Mucosa of descending colon (tissue), 3 donors: ENCODE results near the gene ICAM3. TPM values are rescaled to one million over a fixed set of nuclear protein-coding genes. Genes with fewer than 3 reads are reported as not detected.
"Not testable (repeated sequence)": the region's sequence is repeated elsewhere in the genome, so short reads cannot be mapped to it uniquely, and the experiment has no call there.

Experiments
- ATAC-seq: fragments of 200-7000 bp; cut with Tn5 transposase; one replicate; pipeline ENCODE4 v1.9.1; 2020; ENCODE audit warnings: mild to moderate bottlenecking, moderate library complexity
- DNase-seq, 3 donors: peaks; one replicate each; pipeline ENCODE4 v3.0.0-alpha.2; 2020
- H3K36me3 ChIP-seq: fragments of 200-600 bp; one replicate; pipeline ENCODE4 v1.8.0; 2021; ENCODE audit warnings: low read depth, mild to moderate bottlenecking
- H3K4me1 ChIP-seq: fragments of 200-600 bp; one replicate; pipeline ENCODE4 v1.8.0; 2021; ENCODE audit warnings: low read depth, mild to moderate bottlenecking
- H3K4me3 ChIP-seq: fragments of 200-600 bp; one replicate; pipeline ENCODE4 v1.8.0; 2021; ENCODE audit warnings: mild to moderate bottlenecking
- H3K9me3 ChIP-seq: fragments of 200-600 bp; one replicate; pipeline ENCODE4 v1.8.0; 2021; ENCODE audit warnings: mild to moderate bottlenecking
- CTCF ChIP-seq: fragments of 200-600 bp; IDR thresholded peaks from one replicate; pipeline ENCODE4 v1.8.0; 2022; ENCODE audit warnings: antibody characterized with exemption, mild to moderate bottlenecking
- intact Hi-C, 2 donors: fragments of 100-400 bp; cut with DNase I in 1 of 2; cut with micrococcal nuclease in 1 of 2; formaldehyde crosslinking; loops; one replicate each; pipeline versions ENCODE4 v1.11.0 to v1.11.1; 2022; cut with DNase I, micrococcal nuclease
- long read RNA-seq, 2 donors: library from polyadenylated mRNA; unstranded; transcript quantifications; one replicate each; pipeline ENCODE4 v2.0.0, GENCODE V29; 2019 to 2021
- total RNA-seq, 3 donors: library from RNA; stranded (reverse); fragmentation: NEBNext Ultra II Directional in 2 of 3; extraction: Animal tissue kit (Norgen Biotek cat#: 25700) in 2 of 3; gene quantifications; one replicate each; pipeline versions ENCODE4 v1.2.1 to v1.2.4, GENCODE V29; 2021 to 2023
- donor health status: DM: no; HTN: no; CAD: no; lungs with moderate emphysema.
- donor health status: DM: no; HTN: no; CAD: no.
- donor health status: DM: no; HTN: yes; CAD: no.

Gene ICAM3, protein sequence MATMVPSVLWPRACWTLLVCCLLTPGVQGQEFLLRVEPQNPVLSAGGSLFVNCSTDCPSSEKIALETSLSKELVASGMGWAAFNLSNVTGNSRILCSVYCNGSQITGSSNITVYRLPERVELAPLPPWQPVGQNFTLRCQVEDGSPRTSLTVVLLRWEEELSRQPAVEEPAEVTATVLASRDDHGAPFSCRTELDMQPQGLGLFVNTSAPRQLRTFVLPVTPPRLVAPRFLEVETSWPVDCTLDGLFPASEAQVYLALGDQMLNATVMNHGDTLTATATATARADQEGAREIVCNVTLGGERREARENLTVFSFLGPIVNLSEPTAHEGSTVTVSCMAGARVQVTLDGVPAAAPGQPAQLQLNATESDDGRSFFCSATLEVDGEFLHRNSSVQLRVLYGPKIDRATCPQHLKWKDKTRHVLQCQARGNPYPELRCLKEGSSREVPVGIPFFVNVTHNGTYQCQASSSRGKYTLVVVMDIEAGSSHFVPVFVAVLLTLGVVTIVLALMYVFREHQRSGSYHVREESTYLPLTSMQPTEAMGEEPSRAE
- total RNA-seq, result 10 to 100 TPM; 16.0 to 31.6 (median 28.0) TPM
- long read RNA-seq, donor 1, partial matches to known transcripts, result 11 of 14 reads
- long read RNA-seq, donor 1, other reads (novel, unspliced or antisense), result 1 of 14 reads
- long read RNA-seq, donor 2, transcript ICAM3-201 (7 exons, 1,934 nt), result major isoform, 5 of 19 reads
- long read RNA-seq, donor 2, partial matches to known transcripts, result 12 of 19 reads
- long read RNA-seq, donor 2, other reads (novel, unspliced or antisense), result 2 of 19 reads

GRCh38 chr19:10339380-10339960 is at the start of gene ICAM3:
Gene ICAM3, minus strand, starts transcription at chr19:10339624. Its CDS starts 10 bp downstream, at chr19:10339614.
- no peak for TF ChIP-seq CTCF
- Histone ChIP-seq H3K4me3 (no peak within 1 kb of the TSS), H3K9me3 (no peaks in the 10 kb centered on the region), H3K4me1 (peaks cover 4% of the 10 kb centered on the region), H3K36me3 (no peaks in the 10 kb centered on the region)
- peak; percentile 43 for ATAC-seq
- intact Hi-C loops, result no loop called here
- peak; percentile 36 to 83 (median 56) for DNase-seq

GRCh38 chr19:10388957-10389356 is 49.5 kb upstream of the ICAM3 start:
- DNase-seq (peak; percentile 78 to 99 (median 89)), ATAC-seq (peak; percentile 87)
- H3K36me3 ChIP-seq, result peaks cover 6% of the 10 kb centered on the region
- TF ChIP-seq CTCF, result peak; percentile 86
- intact Hi-C loops, result loop anchor here (2.0 kb wide), 1 partner anchor 120 kb away; no protein-coding TSS in a partner anchor
- no peak overlapping the region for H3K4me3 ChIP-seq
- no peaks in the 10 kb centered on the region for H3K4me1 ChIP-seq
- H3K9me3 ChIP-seq, result no peaks in the 10 kb centered on the region

GRCh38 chr19:10384580-10384979 is 45.2 kb upstream of the ICAM3 start:
- Histone ChIP-seq H3K36me3 (no peaks in the 10 kb centered on the region), H3K9me3 (no peaks in the 10 kb centered on the region), H3K4me3 (no peak overlapping the region), H3K4me1 (peaks cover 3% of the 10 kb centered on the region)
- intact Hi-C loops, result no loop called here
- no peak for TF ChIP-seq CTCF
- no peak for DNase-seq
- no peak for ATAC-seq

DNA sequence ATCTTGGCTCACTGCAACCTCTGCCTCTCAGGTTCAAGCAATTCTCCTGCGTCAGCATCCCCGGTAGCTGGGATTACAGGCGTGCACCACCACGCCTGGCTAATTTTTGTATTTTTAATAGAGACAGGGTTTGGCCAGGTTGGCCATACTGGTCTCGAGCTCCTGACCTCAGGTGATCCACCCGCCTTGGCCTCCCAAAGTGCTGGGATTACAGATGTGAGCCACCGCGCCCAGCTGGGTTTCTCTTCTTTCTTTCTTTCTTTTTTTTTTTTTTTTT is 43.7 kb upstream of the ICAM3 start:
- ATAC-seq, DNase-seq, intact Hi-C loops, H3K4me1 ChIP-seq, H3K36me3 ChIP-seq, H3K9me3 ChIP-seq, H3K4me3 ChIP-seq: not testable (repeated sequence)

GRCh38 chr19:10380313-10381102 is 41.1 kb upstream of the ICAM3 start, which contains the start of gene TYK2:
Gene TYK2, minus strand, starts transcription at chr19:10380572. Its CDS starts 2,166 bp downstream, at chr19:10378406.
- Histone ChIP-seq H3K9me3 (no peaks in the 10 kb centered on the region), H3K4me1 (peaks cover 8% of the 10 kb centered on the region), H3K4me3 (peak within 1 kb of the TSS; percentile 81), H3K36me3 (no peaks in the 10 kb centered on the region)
- DNase-seq (peak; percentile 98 to 99 (median 99)), ATAC-seq (peak; percentile 98)
- intact Hi-C loops, result no loop called here
- no peak for TF ChIP-seq CTCF
